A673 (cell line): ENCODE results near the gene CIAO2B. TPM values are rescaled to one million over a fixed set of nuclear protein-coding genes. Genes with fewer than 3 reads are reported as not detected.

ENCODE experiments used
- BruUV-seq: library from RNA; stranded (reverse); fragments of 400-500 nt; replicated peaks from 2 replicates; lab custom pipeline; 2021; lab: Mats Ljungman, UMichigan
- CTCF ChIA-PET: fragments of 300-600 bp; sonication (Branson Sonifier 250); formaldehyde crosslinking; loops from one replicate; lab custom pipeline; 2022; ENCODE audit warnings: antibody characterized with exemption; lab: Charles Lee
- POLR2A ChIA-PET: fragments of 300-600 bp; sonication (Branson Sonifier 250); formaldehyde crosslinking; loops from one replicate; lab custom pipeline; 2022; ENCODE audit warnings: antibody characterized with exemption; ENCODE audit not compliant: low non-redundant PET; lab: Charles Lee
- DNase-seq: peaks from one replicate; pipeline ENCODE4 v3.0.0-alpha.2; 2015; ENCODE audit warnings: low spot score
- H3K27ac ChIP-seq: fragments of 200-600 bp; sonication (generic); 2 replicates; pipeline ENCODE4 v1.5.1; 2016; ENCODE audit warnings: mixed run types, low read depth, mild to moderate bottlenecking, mixed read lengths, antibody characterized with exemption, low read length; ENCODE audit not compliant: poor library complexity, severe bottlenecking
- H3K27me3 ChIP-seq: fragments of 200-600 bp; sonication (generic); replicated peaks from 2 replicates; pipeline ENCODE4 v1.6.1; 2017; ENCODE audit warnings: mixed run types, low read depth, mild to moderate bottlenecking, mixed read lengths, antibody characterized with exemption, low read length; ENCODE audit not compliant: insufficient read depth, poor library complexity
- H3K36me3 ChIP-seq: fragments of 200-600 bp; sonication (generic); 2 replicates; pipeline ENCODE4 v1.6.1; 2016; ENCODE audit warnings: mixed run types, mild to moderate bottlenecking, mixed read lengths, antibody characterized with exemption, low read length; ENCODE audit not compliant: insufficient read depth, poor library complexity, severe bottlenecking
- H3K4me1 ChIP-seq: fragments of 200-600 bp; sonication (generic); 2 replicates; pipeline ENCODE4 v1.6.1; 2017; ENCODE audit warnings: mixed run types, mild to moderate bottlenecking, mixed read lengths, antibody characterized with exemption, low read length; ENCODE audit not compliant: insufficient read depth, poor library complexity, severe bottlenecking
- H3K4me3 ChIP-seq: fragments of 200-600 bp; sonication (generic); 2 replicates; pipeline ENCODE4 v1.5.1; 2016; ENCODE audit warnings: low read depth, mixed run types, mild to moderate bottlenecking, mixed read lengths, low read length; ENCODE audit not compliant: poor library complexity, severe bottlenecking
- H3K9me3 ChIP-seq: fragments of 200-600 bp; sonication (generic); 2 replicates; pipeline ENCODE4 v1.6.1; 2016; ENCODE audit warnings: mixed run types, low read depth, mild to moderate bottlenecking, mixed read lengths, antibody characterized with exemption, low read length; ENCODE audit not compliant: poor library complexity, severe bottlenecking
- EZH2 ChIP-seq: fragments of 200-600 bp; sonication (generic); IDR thresholded peaks from 2 replicates; pipeline ENCODE4 v1.6.1; 2017; ENCODE audit warnings: borderline replicate concordance, low read depth, mild to moderate bottlenecking, mixed read lengths, antibody characterized with exemption, low read length; ENCODE audit not compliant: poor library complexity, severe bottlenecking
- intact Hi-C: fragments of 100-400 bp; cut with micrococcal nuclease; formaldehyde crosslinking; loops from one replicate; pipeline ENCODE4 v1.10.0; 2022; ENCODE audit not compliant: unreplicated experiment
- total RNA-seq: library from RNA; stranded (reverse); gene quantifications from 2 replicates; pipeline ENCODE4 v1.2.3, GENCODE V29; 2021
- TF ChIP-seq, protein P1 (sequence below): fragments of 300-800, 200-600 bp; sonication (generic); conservative IDR thresholded peaks from 2 replicates; pipeline ENCODE4 v1.5.1; 2017; ENCODE audit warnings: low read depth, mild to moderate bottlenecking, antibody characterized with exemption, low read length, moderate library complexity, mixed read lengths

CIAO2B gene
- total RNA-seq, 1 experiment from 2014 or later = 108 TPM

DNA sequence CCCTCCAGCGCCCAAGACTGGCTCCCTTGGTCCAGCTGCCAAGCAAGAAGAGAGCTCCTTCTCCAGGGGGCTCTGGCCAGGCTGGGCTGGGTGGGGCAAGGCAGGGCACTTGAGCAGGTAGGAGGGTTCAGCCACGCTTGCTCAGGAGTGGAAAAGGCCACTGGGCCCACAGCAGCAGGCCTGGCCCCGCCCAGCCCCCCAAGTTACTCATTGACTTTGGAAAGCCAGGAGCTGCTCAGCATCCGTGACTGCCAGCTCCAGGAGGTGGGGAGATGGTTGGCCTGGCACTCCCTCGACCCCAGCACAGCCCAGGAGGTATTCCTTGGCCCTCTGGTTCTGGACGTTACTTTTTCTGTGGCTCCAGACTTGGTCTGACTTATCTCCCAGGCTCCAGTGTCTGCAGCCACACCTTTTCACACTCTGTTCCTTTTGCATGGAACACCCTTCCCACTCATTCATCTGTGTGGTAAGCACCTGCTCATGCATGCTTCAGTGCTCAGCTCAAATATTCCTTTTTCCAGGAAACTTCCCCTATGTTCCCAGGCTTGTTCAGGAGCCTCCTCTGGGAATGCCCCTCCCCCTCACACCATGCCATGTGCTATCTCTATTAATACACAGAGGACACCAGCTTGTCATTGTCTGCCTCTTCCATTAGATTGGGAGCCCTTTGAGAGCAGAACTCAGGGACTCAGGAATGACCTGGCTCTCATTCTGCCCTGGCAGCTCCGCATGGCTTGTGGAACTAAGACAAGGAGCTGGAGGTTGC, 15.2 kb downstream of the CIAO2B start, which contains the start of gene CDH16:
Gene CDH16 (minus strand): TSS at position 83 of the 766 bp plus-strand sequence. CDS start 820 bp downstream, outside the sequence.
- no peaks in the 10 kb centered on the region for H3K9me3 ChIP-seq
- intact Hi-C loops = no loop called here
- no TSS peak for BruUV-seq
- TF ChIP-seq, protein P1, sequence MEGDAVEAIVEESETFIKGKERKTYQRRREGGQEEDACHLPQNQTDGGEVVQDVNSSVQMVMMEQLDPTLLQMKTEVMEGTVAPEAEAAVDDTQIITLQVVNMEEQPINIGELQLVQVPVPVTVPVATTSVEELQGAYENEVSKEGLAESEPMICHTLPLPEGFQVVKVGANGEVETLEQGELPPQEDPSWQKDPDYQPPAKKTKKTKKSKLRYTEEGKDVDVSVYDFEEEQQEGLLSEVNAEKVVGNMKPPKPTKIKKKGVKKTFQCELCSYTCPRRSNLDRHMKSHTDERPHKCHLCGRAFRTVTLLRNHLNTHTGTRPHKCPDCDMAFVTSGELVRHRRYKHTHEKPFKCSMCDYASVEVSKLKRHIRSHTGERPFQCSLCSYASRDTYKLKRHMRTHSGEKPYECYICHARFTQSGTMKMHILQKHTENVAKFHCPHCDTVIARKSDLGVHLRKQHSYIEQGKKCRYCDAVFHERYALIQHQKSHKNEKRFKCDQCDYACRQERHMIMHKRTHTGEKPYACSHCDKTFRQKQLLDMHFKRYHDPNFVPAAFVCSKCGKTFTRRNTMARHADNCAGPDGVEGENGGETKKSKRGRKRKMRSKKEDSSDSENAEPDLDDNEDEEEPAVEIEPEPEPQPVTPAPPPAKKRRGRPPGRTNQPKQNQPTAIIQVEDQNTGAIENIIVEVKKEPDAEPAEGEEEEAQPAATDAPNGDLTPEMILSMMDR = no peak
- TF ChIP-seq EZH2 = no peak
- POLR2A ChIA-PET = no interaction called here
- peaks cover 6% of the 10 kb centered on the region for H3K27me3 ChIP-seq
- DNase-seq = no peak
- H3K27ac ChIP-seq = no peak within 1 kb of the TSS
- H3K4me1 ChIP-seq = peaks cover 7% of the 10 kb centered on the region
- H3K4me3 ChIP-seq = no peak within 1 kb of the TSS
- CTCF ChIA-PET = interaction anchor here (0.8 kb wide), 1 partner anchor 9 kb away, joined by 3 read pairs; no protein-coding TSS in a partner anchor
- no peaks in the 10 kb centered on the region for H3K36me3 ChIP-seq

DNA sequence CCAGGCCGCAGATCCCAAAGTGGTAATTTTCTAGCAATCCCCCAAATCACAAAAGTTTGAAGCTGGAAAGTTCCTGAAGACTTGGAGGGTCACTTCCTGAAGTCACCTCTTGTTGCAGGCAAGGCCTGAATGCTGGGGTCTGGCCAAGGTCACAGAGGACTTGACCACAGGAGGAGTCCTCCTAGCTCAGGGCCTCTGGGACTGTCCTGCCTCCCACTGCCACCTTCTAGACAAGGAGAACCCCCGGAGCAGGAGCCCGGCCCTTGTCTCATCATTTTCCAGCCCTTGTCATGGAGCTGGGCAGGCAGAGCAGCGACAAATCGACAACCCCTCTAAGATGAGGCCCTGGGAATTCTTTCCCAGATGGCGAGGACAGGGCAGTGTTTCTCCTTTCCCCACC, 15.8 kb downstream of the CIAO2B start:
- Histone ChIP-seq H3K4me1 (peaks cover 6% of the 10 kb centered on the region), H3K4me3 (no peak overlapping the region), H3K27ac (no peak overlapping the region), H3K36me3 (no peaks in the 10 kb centered on the region), H3K27me3 (no peaks in the 10 kb centered on the region), H3K9me3 (no peaks in the 10 kb centered on the region)
- no peak for DNase-seq
- intact Hi-C loops = no loop called here
- no TSS peak for BruUV-seq
- ChIA-PET CTCF (no interaction called here), POLR2A (no interaction called here)
- no peak for TF ChIP-seq EZH2
- TF ChIP-seq, protein P1 = no peak

DNA sequence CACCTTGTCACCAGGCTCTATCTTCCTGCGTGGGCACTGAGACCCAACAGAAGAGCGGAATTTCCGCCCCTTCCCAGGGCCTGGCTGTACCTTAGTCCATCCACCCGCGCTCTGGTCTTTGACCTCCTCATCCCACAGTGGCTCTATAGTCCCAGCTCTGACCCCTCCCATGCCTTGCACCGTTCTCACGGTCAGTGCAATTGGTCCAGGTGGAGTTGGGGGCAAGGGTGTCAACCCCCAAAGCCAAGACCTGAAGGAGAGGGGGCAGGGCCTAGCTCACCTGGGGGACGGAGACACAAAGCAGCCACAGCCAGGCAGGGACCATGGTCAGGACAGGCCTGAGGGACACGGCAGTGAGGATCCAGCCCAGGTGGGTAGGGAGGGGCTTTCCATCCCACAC, 16.5 kb downstream of the CIAO2B start:
- no peak for DNase-seq
- no peak overlapping the region for H3K27ac ChIP-seq
- no peaks in the 10 kb centered on the region for H3K36me3 ChIP-seq
- no peaks in the 10 kb centered on the region for H3K27me3 ChIP-seq
- intact Hi-C loops = no loop called here
- CTCF ChIA-PET = no interaction called here
- no peak for TF ChIP-seq EZH2
- TF ChIP-seq, protein P1 = no peak
- no TSS peak for BruUV-seq
- POLR2A ChIA-PET = no interaction called here
- no peak overlapping the region for H3K4me3 ChIP-seq
- H3K9me3 ChIP-seq = no peaks in the 10 kb centered on the region
- H3K4me1 ChIP-seq = no peaks in the 10 kb centered on the region
